ENCODE results near the gene UCKL1. TPM values are rescaled to one million over a fixed set of nuclear protein-coding genes. Genes with fewer than 3 reads are reported as not detected.
"Not testable (repeated sequence)": the region's sequence is repeated elsewhere in the genome, so short reads cannot be mapped to it uniquely, and the experiment has no call there.

The UCKL1 gene
- total RNA-seq, 4 donors from 2014 or later: 32.3 to 80.1 (median 52.5) TPM

GRCh38 chr20:63920226-63920625 is 36.0 kb downstream of the UCKL1 start:
- H3K36me3 ChIP-seq: peaks cover 22% of the 10 kb centered on the region
- no peaks in the 10 kb centered on the region for H3K4me1 ChIP-seq
- H3K27me3 ChIP-seq: no peaks in the 10 kb centered on the region
- H3K4me3 ChIP-seq: no peak overlapping the region
- TF ChIP-seq CTCF (IDR thresholded peaks at IDR 0.05) (no peak), POLR2AphosphoS5 (IDR thresholded peaks at IDR 0.05) (no peak), POLR2A (IDR thresholded peaks at IDR 0.05) (no peak), EP300 (IDR thresholded peaks at IDR 0.05) (no peak)
- H3K27ac ChIP-seq: no peak overlapping the region
- 87% methylated on average over 17 of the region's 23 CpGs for WGBS
- no peak for DNase-seq (ENCODE audit: low spot score in 2 of 2)
- peaks cover 3% of the 10 kb centered on the region for H3K9me3 ChIP-seq

GRCh38 chr20:63919130-63919529 is 37.1 kb downstream of the UCKL1 start:
- no peak for DNase-seq (ENCODE audit: low spot score in 2 of 2)
- Histone ChIP-seq H3K9me3 (peaks cover 3% of the 10 kb centered on the region), H3K4me3 (no peak overlapping the region), H3K4me1 (no peaks in the 10 kb centered on the region), H3K27me3 (no peaks in the 10 kb centered on the region), H3K27ac (no peak overlapping the region), H3K36me3 (peaks cover 22% of the 10 kb centered on the region)
- TF ChIP-seq POLR2AphosphoS5 (IDR thresholded peaks at IDR 0.05): no peak
- WGBS: 77% methylated on average over 15 of the region's 19 CpGs

DNA sequence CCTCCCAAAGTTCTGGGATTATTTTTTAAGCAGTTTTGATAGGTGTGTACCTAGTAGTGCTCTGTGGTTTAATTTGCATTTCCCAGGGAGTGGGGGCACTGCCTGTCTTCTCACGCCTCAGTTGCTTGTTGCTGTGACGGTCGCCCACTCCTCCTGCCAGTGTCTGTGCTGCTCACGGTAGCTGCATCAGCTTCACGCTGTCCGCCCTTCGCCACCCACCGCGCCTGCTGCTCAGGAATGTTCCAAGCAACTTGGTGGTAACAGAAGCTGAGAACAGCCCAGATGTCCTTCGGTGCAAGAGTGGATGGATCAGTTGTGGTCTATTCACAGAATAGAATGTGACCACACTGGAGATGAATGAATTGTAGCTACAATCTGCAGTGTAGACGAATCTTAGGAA is 38.4 kb downstream of the UCKL1 start:
- Histone ChIP-seq H3K4me3 (no peak overlapping the region), H3K9me3 (peaks cover 3% of the 10 kb centered on the region), H3K27me3 (no peaks in the 10 kb centered on the region), H3K4me1 (peaks cover 3% of the 10 kb centered on the region), H3K27ac (no peak overlapping the region), H3K36me3 (peaks cover 22% of the 10 kb centered on the region)
- TF ChIP-seq CTCF (IDR thresholded peaks at IDR 0.05): no peak
- TF ChIP-seq EP300 (IDR thresholded peaks at IDR 0.05): no peak
- TF ChIP-seq POLR2A (IDR thresholded peaks at IDR 0.05): no peak
- TF ChIP-seq POLR2AphosphoS5 (IDR thresholded peaks at IDR 0.05): no peak
- no peak for DNase-seq (ENCODE audit: low spot score in 2 of 2)
- WGBS: 93% methylated on average over 11 of the region's 11 CpGs

DNA sequence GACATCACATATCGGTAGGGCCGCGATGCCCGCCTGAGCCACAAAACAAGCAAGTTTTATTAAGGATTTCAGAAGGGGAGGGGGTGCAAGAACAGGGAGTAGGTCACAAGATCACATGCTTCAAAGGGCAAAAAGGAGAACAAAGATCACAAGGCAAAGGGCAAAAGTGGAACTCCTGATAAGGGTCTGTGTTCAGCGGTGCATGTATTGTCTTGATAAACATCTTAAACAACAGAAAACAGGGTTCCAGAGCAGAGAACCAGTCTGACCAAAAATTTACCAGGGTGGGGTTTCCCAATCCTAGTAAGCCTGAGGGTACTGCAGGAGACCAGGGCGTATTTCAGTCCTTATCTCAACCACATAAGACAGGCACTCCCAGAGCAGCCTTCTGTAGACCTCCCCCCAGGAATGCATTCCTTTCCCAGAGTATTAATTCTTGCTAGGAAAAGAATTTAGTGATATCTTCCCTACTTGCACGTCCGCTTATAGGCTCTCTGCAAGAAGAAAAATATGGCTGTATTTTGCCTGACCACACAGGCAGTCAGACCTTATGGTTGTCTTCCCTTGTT is 39.8 kb downstream of the UCKL1 start:
- not testable (repeated sequence) for H3K27ac ChIP-seq; H3K4me3 ChIP-seq; H3K4me1 ChIP-seq; H3K9me3 ChIP-seq; DNase-seq (ENCODE audit: low spot score in 2 of 2); H3K27me3 ChIP-seq
- 89% methylated on average over 8 of the region's 8 CpGs for WGBS
- peaks cover 19% of the 10 kb centered on the region for H3K36me3 ChIP-seq

GRCh38 chr20:63915471-63915870 is 40.7 kb downstream of the UCKL1 start:
- TF ChIP-seq POLR2AphosphoS5 (IDR thresholded peaks at IDR 0.05): no peak
- TF ChIP-seq CTCF (IDR thresholded peaks at IDR 0.05): no peak
- no peak for TF ChIP-seq POLR2A (IDR thresholded peaks at IDR 0.05)
- TF ChIP-seq EP300 (IDR thresholded peaks at IDR 0.05): no peak
- peaks cover 17% of the 10 kb centered on the region for H3K36me3 ChIP-seq
- no peak overlapping the region for H3K27ac ChIP-seq
- peaks cover 3% of the 10 kb centered on the region for H3K9me3 ChIP-seq
- WGBS: 89% methylated on average over 6 of the region's 6 CpGs
- H3K4me1 ChIP-seq: peaks cover 17% of the 10 kb centered on the region
- H3K4me3 ChIP-seq: no peak overlapping the region
- DNase-seq (ENCODE audit: low spot score in 2 of 2): no peak
- H3K27me3 ChIP-seq: no peaks in the 10 kb centered on the region

DNA sequence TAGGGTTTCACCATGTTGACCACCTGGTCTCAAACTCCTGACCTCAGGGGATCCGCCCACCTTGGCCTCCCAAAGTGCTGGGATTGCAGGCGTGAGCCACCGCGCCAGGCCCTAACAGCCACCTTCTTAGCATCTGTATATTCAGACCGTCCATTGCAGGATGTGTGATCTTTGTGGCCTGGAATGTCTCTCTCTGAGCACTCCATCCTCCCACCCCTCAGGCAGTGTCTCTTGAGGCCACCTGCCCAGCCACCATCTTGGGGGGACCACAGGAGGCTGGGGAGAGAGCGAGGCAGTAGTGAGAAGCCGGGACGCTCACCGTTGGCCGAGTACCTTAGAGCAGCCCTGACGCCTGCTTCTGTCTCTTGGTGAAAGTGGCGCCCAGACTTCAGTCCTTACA is 42.4 kb downstream of the UCKL1 start:
- no peak overlapping the region for H3K27ac ChIP-seq
- H3K9me3 ChIP-seq: peaks cover 3% of the 10 kb centered on the region
- H3K4me3 ChIP-seq: no peak overlapping the region
- 93% methylated on average over 12 of the region's 12 CpGs for WGBS
- H3K36me3 ChIP-seq: peaks cover 11% of the 10 kb centered on the region
- TF ChIP-seq POLR2AphosphoS5 (IDR thresholded peaks at IDR 0.05) (no peak), EP300 (IDR thresholded peaks at IDR 0.05) (no peak), CTCF (IDR thresholded peaks at IDR 0.05) (no peak), POLR2A (IDR thresholded peaks at IDR 0.05) (no peak)
- peaks cover 22% of the 10 kb centered on the region for H3K4me1 ChIP-seq
- no peak for DNase-seq (ENCODE audit: low spot score in 2 of 2)
- H3K27me3 ChIP-seq: no peaks in the 10 kb centered on the region
